MM.1S (cell line): Measurements from ENCODE around the gene CYP39A1.

Experiments
- EZH2 ChIP-seq: fragments of 300-600 bp; sonication (generic); optimal IDR thresholded peaks from 2 replicates; pipeline ENCODE3; 2017; ENCODE audit warnings: low read depth, mild to moderate bottlenecking, antibody characterized with exemption, low read length, mixed read lengths
- EZH2phosphoT487 ChIP-seq: fragments of 300-600 bp; sonication (generic); IDR thresholded peaks from 2 replicates; pipeline ENCODE4 v1.6.1; 2018; ENCODE audit warnings: antibody characterized with exemption, low read length
- TF ChIP-seq, protein P1 (sequence below): fragments of 300-600 bp; sonication (generic); IDR thresholded peaks from 2 replicates; pipeline ENCODE4 v1.5.1; 2016; ENCODE audit warnings: antibody characterized with exemption, low read length, mixed read lengths

DNA sequence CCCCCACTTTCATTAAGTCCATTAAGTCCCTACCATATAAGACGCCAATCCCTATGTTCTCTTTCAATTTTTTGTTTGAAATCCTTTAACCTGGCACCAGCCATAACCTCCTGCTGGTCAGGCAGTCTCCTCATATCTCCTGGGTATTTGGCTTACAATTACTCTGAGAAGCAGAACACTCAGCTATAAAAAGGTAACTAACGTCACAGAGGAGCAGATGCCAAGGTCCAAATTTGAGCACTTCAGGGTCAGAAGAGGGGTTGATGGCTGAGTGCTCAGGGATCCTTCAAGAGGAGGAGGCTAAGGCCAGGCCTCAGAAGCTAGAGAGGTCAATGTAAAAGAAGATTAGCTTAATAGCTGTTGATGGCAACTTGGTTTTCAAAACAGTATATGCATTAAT, 139.1 kb downstream of the CYP39A1 start:
- TF ChIP-seq, protein P1, sequence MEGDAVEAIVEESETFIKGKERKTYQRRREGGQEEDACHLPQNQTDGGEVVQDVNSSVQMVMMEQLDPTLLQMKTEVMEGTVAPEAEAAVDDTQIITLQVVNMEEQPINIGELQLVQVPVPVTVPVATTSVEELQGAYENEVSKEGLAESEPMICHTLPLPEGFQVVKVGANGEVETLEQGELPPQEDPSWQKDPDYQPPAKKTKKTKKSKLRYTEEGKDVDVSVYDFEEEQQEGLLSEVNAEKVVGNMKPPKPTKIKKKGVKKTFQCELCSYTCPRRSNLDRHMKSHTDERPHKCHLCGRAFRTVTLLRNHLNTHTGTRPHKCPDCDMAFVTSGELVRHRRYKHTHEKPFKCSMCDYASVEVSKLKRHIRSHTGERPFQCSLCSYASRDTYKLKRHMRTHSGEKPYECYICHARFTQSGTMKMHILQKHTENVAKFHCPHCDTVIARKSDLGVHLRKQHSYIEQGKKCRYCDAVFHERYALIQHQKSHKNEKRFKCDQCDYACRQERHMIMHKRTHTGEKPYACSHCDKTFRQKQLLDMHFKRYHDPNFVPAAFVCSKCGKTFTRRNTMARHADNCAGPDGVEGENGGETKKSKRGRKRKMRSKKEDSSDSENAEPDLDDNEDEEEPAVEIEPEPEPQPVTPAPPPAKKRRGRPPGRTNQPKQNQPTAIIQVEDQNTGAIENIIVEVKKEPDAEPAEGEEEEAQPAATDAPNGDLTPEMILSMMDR = no peak
- TF ChIP-seq EZH2 = no peak
- no peak for TF ChIP-seq EZH2phosphoT487
